ENCODE measurements around the gene LARGE2.

The LARGE2 gene

GRCh38 chr11:45926001-45926401, 3.5 kb downstream of the LARGE2 start:
- in situ Hi-C loops (cut with MboI; ENCODE audit: low pct_unique_long_range_greater_than_20kb, low sequenced_read_pairs) = no loop called here
- no peak for DNase-seq

- no peak for DNase-seq
- in situ Hi-C loops (cut with MboI; ENCODE audit: low pct_unique_long_range_greater_than_20kb, low sequenced_read_pairs) = no loop called here
Observed at GRCh38 chr11:45926536-45927331, 4.3 kb downstream of the LARGE2 start.

- in situ Hi-C loops (cut with MboI; ENCODE audit: low pct_unique_long_range_greater_than_20kb, low sequenced_read_pairs) = no loop called here
- no peak for DNase-seq
Observed at GRCh38 chr11:45927332-45927683, 4.9 kb downstream of the LARGE2 start.

GRCh38 chr11:45927684-45928413, 5.4 kb downstream of the LARGE2 start:
- DNase-seq = no peak
- in situ Hi-C loops (cut with MboI; ENCODE audit: low pct_unique_long_range_greater_than_20kb, low sequenced_read_pairs) = no loop called here

GRCh38 chr11:45928535-45929215, 6.2 kb downstream of the LARGE2 start:
- in situ Hi-C loops (cut with MboI; ENCODE audit: low pct_unique_long_range_greater_than_20kb, low sequenced_read_pairs) = no loop called here

GRCh38 chr11:45929486-45930030, 7.1 kb downstream of the LARGE2 start:
- no peak for DNase-seq
- in situ Hi-C loops (cut with MboI; ENCODE audit: low pct_unique_long_range_greater_than_20kb, low sequenced_read_pairs) = no loop called here

More at GRCh38 chr11:45928535-45929215, 6.2 kb downstream of the LARGE2 start:
- DNase-seq = no peak

- peak; percentile 86 for DNase-seq
Observed at GRCh38 chr11:45930031-45930794, 7.8 kb downstream of the LARGE2 start.

GRCh38 chr11:45930951-45931570, 8.6 kb downstream of the LARGE2 start:
- in situ Hi-C loops (cut with MboI; ENCODE audit: low pct_unique_long_range_greater_than_20kb, low sequenced_read_pairs) = no loop called here
- no peak for DNase-seq

More at GRCh38 chr11:45930031-45930794, 7.8 kb downstream of the LARGE2 start:
- in situ Hi-C loops (cut with MboI; ENCODE audit: low pct_unique_long_range_greater_than_20kb, low sequenced_read_pairs) = no loop called here

GRCh38 chr11:45931739-45932138, 9.3 kb downstream of the LARGE2 start:
- in situ Hi-C loops (cut with MboI; ENCODE audit: low pct_unique_long_range_greater_than_20kb, low sequenced_read_pairs) = no loop called here
- no peak for DNase-seq

- in situ Hi-C loops (cut with MboI; ENCODE audit: low pct_unique_long_range_greater_than_20kb, low sequenced_read_pairs) = no loop called here
- no peak for DNase-seq
Observed at GRCh38 chr11:45932217-45932616, 9.8 kb downstream of the LARGE2 start.

- in situ Hi-C loops (cut with MboI; ENCODE audit: low pct_unique_long_range_greater_than_20kb, low sequenced_read_pairs) = no loop called here
- DNase-seq = no peak
Observed at GRCh38 chr11:45933131-45933831, 10.8 kb downstream of the LARGE2 start.

GRCh38 chr11:45933846-45934579, 11.6 kb downstream of the LARGE2 start:
- in situ Hi-C loops (cut with MboI; ENCODE audit: low pct_unique_long_range_greater_than_20kb, low sequenced_read_pairs) = no loop called here
- no peak for DNase-seq

- DNase-seq = no peak
Observed at GRCh38 chr11:45934580-45935318, 12.3 kb downstream of the LARGE2 start.

GRCh38 chr11:45935349-45936064, 13.1 kb downstream of the LARGE2 start:
- no peak for DNase-seq
- in situ Hi-C loops (cut with MboI; ENCODE audit: low pct_unique_long_range_greater_than_20kb, low sequenced_read_pairs) = no loop called here

More at GRCh38 chr11:45934580-45935318, 12.3 kb downstream of the LARGE2 start:
- in situ Hi-C loops (cut with MboI; ENCODE audit: low pct_unique_long_range_greater_than_20kb, low sequenced_read_pairs) = no loop called here

GRCh38 chr11:45936511-45937054, 14.1 kb downstream of the LARGE2 start:
- no peak for DNase-seq
- in situ Hi-C loops (cut with MboI; ENCODE audit: low pct_unique_long_range_greater_than_20kb, low sequenced_read_pairs) = no loop called here

GRCh38 chr11:45937916-45938315, 15.5 kb downstream of the LARGE2 start:
- DNase-seq = no peak
- in situ Hi-C loops (cut with MboI; ENCODE audit: low pct_unique_long_range_greater_than_20kb, low sequenced_read_pairs) = no loop called here
